NCI-H446 (cell line): ENCODE results near the gene SMARCC2.

ENCODE experiments used
- DNase-seq, 2 experiments: peaks; one replicate each; lab custom pipeline; 2025; lab: John Stamatoyannopoulos, UW

The SMARCC2 gene

DNA sequence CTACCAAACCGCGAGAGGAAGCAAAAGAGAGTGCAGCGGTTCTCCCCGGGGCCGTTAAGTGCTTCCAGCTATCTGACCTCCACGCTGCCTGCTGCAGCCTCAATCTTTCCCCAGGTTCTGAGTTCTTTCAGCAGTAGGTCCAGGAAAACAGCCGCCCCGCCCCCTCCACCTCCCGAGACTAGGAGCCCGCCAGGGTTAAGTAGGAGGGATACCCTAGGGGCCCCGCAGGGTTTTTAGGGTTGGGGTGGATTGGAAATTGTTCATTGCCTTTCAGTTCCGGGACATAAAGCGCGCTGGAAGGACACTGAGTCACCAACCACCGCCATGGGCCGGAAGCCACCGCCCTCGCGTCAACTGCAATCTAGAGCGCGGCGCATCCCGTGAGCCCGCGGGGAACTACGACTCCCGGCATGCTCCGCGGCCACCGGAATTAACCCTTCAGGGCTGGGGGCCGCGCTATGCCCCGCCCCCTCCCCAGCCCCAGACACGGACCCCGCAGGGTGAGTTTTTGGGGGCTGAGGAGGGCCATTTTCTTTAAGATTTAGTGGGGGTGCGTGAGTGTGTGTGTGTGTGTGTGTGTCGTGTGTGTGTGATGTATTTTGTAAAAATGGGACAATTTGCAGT is 37.0 kb downstream of the SMARCC2 start, which contains the start of gene MYL6B:
MYL6B (plus strand) TSS at position 456 of the 624 bp plus-strand sequence. CDS start 1,332 bp downstream, outside the sequence.
- peak; percentile 57 to 89 for DNase-seq

DNA sequence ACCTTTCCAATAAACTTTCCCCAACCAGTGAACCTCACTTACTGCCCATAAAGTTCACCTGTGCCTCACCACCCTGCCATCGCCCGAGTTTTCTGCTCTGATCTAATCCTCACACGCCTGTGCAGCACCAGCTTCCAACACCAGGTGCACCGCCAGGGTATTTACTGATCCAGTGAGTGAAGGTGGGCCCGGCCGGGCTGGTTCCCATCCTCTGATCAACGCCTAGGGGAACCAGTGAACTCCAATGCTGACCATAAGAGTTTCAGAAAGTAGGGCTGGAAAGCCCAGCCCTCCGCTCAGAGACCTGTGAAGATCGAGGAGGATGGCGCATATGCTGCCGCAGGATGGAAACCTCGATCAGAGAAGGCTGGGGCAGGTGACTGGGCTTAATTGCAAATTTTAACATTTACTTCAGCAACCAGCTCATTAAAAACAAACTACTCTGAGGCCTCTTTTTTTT is 37.6 kb downstream of the SMARCC2 start:
- no peak for DNase-seq

DNA sequence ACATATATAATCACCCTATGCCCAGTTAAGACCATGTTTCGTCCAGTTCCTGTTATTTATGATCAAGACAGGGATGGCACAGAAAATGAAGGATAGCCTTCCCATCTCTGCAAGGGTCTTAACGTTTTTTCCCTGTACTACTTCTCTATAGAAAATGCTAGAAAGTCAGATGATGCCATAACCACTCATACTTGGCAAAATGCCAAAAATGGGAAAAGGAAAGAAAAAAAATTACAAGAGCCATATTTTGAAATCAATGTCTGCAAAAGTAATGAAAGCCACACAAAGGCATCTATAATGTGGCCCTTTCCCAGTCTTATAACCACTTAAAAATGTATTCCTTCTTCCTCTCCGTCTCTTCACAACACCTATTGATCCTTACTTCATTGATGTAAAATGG is 38.7 kb downstream of the SMARCC2 start:
- no peak for DNase-seq

DNA sequence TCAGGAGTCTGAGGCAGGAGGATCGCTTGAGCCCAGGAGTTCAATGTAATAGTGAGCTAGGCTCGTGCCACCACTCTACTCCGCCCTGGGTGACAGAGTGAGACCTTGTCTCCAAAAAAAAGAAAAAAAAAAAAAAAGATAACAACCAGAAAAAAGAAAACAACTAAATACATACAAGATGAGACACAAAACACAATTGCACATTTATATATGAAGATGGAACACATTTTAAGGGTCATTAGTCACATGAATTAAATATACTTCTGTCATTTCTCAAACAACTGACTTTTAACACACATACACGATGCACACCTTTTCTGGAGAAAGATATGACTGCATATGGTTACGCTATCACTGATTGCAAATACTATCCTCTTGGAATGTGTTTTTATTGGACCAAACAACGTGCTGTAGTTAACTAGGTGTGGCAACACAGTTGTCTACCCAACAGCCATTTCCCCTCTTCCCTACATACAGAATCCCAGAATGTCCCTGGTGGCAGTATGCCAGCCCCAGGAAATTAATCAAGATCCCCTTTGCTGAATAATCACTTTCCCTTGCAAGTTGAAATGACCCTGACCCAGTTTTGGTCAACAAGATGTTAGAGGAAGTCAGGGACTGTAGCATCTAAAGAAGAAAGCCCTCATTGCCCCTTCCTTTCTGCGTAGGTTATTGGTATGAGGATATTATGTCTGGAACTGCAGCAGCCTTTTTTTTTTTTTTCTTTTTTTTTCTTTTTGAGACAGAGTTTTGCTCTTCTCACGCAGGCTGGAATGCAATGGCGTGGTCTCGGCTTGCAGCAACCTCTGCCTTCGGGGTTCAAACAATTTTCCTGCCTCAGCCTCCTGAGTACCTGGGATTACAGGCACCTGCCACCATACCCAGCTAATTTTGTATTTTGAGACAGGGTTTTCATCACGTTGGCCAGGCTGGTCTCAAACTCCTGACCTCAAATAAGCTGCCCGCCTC is 42.5 kb downstream of the SMARCC2 start:
- no peak for DNase-seq

DNA sequence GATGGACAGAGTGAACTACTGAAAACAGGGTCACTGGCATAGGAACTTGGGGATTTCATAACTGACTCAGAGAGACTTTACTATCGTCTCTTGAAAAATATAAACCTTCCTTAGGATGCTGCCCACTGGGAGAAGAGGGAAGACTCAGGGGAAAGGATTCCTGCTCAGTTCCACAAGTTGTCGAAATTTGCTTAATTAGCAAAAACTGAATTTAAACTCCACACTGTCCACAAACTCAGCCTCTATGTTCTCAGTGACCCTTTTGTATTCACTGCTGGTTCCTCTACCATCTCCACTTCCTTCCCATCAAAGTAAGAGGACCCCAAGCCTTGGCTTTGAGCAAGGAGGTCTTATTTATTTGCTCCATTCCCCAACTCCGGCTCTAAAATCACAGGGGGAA is 44.1 kb downstream of the SMARCC2 start:
- DNase-seq = no peak

DNA sequence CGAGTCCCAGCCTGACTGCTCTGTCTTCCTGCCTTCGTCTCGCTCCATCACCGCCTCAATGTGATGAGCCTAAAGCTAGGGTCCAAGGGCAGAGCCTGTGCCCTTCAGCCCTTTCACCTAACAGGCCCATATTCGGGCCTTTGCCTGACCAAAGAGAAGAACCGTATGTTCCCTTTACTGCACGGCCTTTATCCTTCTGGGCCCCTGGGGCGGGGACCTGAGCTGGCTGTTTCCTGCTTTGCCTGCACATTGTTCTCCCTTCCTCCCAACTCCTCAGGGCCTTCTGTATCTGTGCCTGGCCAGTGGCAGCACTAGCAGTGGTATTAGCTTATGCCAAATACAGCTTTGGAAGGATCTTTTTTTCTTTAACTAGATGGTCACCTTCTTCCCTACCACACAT is 45.4 kb downstream of the SMARCC2 start:
- no peak for DNase-seq

DNA sequence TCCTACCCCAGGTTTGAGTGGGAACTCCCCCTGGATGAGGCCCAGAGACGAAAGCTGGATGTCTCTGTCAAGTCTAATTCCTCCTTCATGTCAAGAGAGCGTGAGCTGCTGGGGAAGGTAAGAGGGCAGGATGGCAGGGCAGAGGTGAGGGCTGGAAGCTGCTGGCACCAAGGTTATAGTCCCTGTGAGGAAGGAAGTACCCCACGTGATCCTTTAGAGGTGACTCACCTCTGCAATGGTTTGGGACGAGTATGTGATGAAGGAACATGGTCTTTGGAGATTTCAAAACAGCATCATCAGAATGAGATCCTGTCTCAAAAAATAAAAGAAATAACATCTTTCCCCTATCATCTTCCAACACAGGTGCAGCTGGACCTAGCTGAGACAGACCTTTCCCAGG is 46.1 kb downstream of the SMARCC2 start:
- no peak for DNase-seq

DNA sequence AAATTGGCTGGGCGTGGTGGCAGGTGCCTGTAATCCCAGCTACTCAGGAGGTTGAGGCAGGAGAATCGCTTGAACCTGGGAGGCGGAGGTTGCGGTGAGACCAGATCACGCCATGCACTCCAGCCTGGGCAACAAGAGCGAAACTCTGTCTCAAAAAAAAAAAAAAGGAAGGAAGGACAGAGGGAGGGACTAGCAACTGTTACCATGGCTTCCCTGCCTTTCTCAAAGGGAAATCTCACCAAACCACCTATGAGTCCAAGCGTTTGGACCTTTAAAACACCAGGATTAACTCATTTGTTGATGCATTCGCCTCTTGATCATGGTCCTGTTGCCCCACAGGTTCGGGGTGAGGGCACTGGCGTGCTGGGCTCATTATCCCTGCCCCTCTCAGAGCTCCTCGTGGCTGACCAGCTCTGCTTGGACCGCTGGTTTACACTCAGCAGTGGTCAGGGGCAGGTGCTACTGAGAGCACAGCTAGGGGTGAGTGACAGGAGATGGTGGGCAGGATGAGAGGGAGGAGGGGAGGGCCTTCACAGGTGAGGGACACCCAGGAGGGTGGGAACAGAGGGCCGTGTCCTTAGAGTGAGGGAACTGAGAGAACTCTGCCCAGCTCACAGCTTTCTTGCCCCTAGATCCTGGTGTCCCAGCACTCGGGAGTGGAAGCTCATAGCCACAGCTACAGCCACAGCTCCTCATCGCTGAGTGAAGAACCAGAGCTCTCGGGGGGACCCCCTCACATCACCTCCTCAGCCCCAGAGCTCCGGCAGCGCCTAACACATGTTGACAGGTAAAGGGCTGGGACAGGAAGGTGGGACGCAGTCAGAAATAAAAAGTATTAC is 47.1 kb downstream of the SMARCC2 start:
- no peak for DNase-seq

DNA sequence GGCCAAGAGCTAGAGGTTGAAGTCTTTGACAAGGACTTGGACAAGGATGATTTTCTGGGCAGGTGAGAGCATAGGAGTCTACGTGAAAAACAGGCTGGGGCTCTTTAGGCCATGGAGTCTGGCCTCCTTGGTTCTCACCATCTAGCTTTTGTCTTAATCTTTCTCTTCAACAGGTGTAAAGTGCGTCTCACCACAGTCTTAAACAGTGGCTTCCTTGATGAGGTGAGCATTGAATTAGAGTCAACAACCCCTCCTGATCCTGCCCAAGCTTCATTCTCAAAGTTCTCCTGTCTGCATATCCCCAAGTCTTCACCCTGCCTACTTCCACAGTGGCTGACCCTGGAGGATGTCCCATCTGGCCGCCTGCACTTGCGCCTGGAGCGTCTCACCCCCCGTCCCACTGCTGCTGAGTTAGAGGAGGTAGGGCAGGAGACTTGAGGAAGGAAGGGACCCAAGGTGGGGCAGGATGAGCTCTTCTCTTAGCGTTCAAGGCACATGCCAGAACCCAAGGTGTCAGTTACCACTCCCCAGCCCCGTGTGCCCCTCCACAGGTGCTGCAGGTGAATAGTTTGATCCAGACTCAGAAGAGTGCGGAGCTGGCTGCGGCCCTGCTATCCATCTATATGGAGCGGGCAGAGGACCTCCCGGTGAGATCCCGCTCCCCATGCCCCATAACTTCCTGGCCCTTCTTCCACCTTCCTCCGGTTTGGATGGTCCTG is 51.3 kb downstream of the SMARCC2 start:
- no peak for DNase-seq

DNA sequence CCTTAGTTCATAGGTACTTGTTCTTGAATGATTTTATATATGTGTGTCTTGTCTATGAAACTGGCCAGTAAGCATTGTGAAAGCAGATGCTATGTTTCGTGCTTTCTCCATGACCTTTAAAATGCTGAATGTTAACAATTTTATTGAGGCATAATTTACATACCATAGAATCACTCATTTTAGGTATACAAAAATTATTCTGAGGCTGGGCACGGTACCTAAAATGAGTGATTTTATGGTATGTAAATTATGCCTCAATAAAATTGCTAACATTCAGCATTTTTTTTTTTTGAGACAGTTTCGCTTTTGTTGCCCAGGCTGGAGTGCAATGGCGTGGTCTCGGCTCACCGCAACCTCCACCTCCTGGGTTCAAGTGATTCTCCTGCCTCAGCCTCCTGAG is 54.4 kb downstream of the SMARCC2 start:
- DNase-seq = no peak

DNA sequence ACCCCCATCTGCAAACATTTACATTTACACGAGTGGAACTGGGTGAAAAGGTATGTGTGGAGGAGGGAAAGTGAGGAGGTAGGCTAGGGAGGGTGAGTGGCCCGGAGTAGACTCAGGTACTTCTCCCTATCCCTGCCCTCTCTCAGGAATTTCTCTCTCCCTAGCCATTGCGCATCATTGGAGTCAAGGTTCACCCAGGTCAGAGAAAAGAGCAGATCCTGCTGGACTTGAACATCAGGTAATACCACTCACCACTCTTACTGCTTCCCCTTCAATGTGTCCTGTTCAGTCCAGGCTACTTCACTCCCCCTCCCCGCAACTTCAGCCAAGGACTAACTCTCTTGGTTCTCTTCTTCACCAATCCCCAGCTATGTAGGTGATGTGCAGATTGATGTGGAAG is 58.4 kb downstream of the SMARCC2 start:
- DNase-seq = no peak

DNA sequence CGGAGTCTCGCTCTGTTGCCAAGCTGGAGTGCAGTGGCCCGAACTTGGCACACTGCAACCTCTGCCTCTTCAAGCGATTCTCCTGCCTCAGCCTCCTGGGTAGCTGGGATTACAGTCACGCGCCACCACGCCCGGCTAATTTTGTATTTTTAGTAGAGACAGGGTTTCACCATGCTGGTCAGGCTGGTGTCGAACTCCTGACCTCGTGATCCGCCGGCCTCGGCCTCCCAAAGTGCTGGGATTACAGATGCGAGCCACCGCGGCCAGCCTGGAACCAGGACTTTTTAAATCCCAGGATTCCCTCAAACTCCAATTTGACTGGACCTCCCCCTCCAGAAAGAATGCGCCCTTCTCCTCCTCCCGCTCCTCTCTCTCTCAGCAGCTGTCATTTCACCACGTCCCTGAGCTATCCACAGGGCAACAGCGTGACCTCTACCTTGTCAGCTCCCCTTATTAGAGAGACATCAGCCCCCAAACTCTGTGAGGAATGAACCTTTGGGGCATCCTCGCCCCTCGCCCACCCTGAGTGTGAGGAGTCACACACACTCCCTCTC is 59.3 kb downstream of the SMARCC2 start:
- no peak for DNase-seq

DNA sequence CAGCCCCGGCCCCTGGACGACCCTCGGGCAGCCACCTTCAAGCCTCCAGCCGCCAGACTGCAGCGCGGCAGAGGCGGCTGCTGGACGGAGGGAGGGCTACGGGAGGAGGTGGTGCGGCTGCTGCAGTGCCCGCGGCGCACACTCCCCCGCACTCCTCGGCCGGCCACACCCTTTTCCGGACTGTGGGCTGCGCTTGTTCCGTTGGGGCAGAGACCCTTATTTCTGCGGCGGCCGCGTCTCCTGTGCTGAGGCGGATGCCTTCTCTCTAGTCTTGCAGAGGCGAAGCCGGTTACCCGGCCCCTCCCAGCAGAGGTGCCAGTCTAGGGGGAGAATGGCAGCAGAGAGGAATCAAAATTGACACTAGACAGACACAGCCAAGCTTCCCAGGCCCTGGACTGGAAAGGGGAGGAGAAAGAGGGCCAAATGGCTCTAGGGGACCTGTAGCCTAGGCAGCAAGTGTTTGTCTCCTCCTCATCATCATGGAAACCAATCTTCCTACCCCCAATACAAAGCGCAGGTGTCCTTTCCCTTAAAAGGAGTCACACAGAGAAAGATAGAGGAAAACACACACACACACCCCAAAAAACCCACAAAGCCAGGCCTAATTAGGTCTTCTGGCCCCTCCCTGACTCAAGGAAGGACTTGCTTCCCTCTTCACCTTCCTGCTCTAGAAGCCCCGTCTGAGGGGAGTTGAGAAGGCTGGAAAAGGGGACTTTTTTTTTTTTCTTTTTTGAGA is 59.9 kb downstream of the SMARCC2 start:
- no peak for DNase-seq

DNA sequence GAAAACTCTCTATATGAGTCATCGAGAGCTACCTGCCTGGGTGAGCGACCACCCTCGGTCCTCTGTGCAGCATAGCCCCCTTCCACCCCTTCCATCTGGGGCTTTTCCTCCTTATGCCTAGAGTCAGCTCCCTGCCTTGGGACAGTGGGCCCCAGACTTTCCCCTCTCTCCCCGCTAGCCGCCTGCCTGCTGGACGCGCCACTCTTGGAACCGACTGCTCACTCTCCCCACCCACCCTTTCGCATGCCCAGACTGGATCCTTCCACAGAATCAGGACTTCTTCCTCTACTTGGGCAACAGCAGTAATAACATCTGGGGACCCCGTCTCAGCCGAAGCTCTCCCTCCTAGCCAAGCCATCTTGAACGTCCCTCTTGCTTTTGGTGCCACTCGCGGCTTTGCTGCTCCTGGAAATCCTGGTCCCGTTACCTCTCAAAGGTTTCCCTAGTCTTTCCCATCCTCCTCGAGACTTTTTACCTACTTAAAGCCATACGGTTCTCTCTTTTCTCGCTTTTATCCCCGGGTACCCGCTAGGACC is 60.5 kb downstream of the SMARCC2 start:
- no peak for DNase-seq

DNA sequence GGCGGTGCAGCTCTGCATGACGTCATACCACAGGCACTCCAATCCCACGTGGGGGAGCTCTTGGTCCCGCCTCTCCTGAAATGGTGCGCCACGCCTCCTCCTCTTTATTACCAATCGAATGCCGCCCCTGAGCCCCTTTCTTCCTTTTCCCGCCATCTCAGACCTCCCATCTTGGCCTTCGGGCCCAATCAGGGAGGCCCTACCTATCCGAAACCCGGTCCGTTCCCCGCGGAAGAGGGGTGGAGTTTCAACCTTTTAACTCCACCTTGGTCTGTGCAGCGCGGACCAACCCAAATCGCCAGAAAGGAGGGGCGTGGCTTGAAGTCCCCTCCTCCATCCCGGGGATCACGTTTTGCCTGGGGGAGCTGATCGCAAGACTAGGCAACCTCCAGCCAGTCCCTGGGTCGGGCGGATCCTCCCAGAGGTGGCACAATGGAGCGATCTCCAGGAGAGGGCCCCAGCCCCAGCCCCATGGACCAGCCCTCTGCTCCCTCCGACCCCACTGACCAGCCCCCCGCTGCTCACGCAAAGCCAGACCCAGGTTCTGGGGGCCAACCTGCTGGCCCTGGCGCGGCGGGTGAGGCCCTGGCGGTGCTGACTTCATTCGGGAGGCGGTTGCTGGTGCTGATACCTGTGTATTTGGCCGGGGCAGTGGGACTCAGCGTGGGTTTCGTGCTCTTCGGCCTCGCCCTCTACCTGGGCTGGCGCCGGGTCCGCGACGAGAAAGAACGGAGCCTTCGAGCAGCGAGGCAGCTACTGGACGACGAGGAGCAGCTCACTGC is 61.2 kb downstream of the SMARCC2 start, which contains the start of gene ESYT1:
ESYT1 (plus strand) TSS at position 380 of the 782 bp plus-strand sequence; CDS start at position 433, 53 bp downstream.
- DNase-seq = peak; percentile 99

DNA sequence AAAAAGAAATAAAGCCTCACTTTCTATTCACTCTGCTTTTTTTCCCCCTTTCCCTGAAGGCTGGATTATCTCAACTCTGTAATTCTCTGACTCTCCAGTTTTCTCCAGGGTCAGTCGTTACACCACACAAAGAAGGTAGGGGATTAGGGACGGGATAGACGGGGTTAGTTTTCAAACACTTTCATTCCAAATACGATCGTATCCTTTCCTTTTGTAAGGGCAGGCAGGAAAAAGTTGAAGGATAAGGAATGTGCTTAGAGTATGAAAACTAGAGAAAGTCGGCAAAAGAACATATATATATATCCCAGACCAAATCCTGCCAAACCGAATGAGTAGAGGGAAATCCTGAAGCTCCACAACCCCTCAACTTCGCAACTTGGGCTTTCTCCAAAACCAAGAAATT is 61.8 kb downstream of the SMARCC2 start:
- DNase-seq = no peak

DNA sequence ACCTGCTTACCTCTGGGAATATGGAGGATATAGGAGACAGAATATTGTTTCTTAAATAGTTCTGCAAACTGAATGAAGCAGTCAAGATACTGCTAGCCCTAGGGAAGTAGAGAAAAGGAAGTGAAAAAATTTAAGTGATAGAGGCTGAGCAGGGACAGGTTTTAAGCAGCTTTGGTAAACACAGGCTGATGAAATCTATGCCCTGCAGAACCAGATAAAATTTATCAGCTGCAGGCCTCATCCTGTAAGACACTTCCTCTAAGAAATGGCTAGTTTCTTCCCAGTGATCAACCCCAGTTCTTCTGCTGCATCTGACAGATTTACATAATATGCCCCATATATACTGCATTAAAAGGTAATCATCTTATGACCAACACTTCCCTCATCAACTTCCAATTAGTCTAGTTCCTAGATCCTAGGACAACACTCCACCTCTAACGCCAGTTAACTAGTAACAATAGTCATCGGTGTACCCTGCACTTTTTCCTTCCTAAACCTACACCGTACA is 62.5 kb downstream of the SMARCC2 start:
- no peak for DNase-seq

DNA sequence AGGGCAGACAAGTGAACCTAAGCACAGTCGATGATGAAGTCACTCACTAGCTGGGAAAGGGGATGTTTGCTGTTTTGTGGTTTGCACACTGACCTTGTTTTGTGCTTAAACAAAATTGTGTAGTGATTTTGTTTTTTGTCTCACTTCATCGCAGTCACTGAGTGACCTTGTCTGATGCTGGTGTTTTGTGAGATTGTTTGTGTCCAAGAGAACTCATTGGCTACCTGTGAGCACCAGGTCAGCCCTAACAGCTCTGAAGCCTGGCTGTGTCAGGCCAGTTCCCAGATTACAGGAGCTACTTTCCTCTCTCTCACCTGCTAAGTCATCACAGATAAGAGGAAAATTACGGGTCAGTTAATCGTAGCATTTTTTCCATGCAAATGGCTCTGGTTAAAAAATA is 65.2 kb downstream of the SMARCC2 start:
- DNase-seq = no peak

DNA sequence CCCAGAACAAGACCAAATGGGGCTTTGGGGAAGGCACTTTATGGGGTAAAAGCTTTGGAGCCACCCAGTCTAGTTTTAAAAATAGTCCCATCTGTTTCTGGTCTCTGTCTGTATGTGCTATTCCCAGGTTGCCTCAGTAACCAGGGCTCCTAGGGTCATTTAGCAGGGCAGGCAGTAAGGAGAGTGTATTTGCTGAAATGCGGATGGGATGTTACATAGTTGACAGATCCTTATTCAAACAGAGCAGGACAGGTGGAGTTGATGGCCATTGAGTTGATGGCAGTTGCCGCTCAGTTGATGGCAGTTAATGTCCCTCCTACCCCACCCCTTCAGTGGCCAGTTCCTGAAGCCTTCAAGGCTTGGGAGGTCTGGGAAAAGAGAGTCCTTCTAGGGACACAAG is 66.6 kb downstream of the SMARCC2 start:
- DNase-seq = no peak
